HG02763 (cell line): ENCODE results near the gene WDR54.
"Not testable (repeated sequence)": the region's sequence is repeated elsewhere in the genome, so short reads cannot be mapped to it uniquely, and the experiment has no call there.

Source experiments
- ATAC-seq: cut with Tn5 transposase; IDR thresholded peaks from one replicate; pipeline ENCODE4 v1.9.1; 2021; ENCODE audit warnings: mild to moderate bottlenecking, moderate library complexity; ENCODE audit not compliant: unreplicated experiment

Gene WDR54

GRCh38 chr2:74427551-74427950 is 6.0 kb downstream of the WDR54 start:
- no peak for ATAC-seq

DNA sequence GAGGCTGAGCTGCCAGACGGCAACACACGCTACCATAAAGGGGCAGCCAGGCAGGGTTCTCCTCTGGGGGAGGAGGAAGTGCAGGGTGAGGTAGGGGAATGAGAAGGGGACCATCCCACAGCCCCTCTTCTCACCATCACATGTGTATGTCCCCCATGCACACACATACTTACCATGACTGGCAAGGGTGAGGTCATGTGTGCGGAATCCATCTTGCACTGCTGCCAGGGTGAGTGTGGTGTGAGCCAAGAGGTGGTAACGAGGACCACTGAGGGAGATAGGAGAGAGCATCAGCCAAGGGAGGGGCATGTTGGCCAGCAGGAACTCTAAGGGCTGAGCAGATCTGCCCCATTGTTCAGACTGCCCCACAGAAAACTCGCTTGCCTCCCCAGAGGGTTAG is 7.1 kb downstream of the WDR54 start:
- ATAC-seq = no peak

- ATAC-seq = no peak
These were observed 8.2 kb downstream of the WDR54 start for GRCh38 chr2:74429487-74430451.

DNA sequence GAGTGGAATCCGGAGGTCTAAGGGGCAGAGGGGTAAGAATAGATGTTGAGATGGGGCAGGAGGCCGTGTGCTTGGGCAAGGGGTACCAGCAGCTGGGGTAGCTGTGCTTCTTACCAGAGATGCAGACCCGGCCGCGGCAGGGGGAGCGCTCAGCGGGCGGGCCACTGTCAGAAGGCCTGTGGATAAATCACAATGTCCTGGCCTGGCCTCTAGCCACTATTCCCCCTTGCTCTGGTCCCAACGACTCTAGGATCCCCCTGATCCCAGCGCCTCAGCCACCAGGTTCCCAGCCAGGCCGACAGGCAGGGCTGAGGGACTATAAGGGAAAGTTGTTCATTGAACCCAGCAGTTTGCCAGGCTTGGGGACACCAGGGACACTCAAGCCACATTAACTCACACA is 9.0 kb downstream of the WDR54 start:
- ATAC-seq = no peak

DNA sequence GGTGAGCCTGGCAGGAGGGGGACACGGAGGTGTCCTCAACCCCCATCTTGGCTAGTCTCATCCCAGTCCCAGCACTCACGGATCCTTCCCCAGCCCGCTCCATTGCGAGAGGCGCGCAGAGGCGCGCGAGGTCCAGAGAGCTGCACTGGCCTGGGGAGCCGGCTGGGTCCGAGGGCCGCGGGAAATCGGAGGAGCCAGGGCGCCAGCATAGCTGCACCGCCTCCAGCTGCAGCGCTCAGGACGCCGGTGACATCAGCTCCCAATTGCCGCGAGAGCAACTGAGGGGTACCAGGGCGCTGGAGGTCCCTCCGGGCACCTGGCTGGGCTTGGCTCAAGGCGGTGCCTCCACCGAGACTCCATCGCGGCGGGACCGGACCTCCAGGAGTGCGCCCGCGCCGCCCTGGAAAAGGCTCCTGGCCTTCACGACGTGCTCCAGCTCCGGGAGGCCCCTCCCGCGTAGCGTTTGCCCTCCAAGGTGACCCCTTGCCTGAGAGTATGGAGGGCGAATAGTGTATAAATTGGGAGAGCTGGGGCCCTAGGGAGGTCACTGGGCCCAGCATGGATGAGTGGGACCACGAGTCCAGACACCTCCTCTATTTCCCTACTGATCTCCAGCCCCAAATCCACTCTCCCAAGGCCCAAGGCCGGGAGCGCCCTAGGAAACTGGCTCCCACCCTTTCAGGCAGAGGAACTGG is 14.7 kb downstream of the WDR54 start:
- no peak for ATAC-seq

DNA sequence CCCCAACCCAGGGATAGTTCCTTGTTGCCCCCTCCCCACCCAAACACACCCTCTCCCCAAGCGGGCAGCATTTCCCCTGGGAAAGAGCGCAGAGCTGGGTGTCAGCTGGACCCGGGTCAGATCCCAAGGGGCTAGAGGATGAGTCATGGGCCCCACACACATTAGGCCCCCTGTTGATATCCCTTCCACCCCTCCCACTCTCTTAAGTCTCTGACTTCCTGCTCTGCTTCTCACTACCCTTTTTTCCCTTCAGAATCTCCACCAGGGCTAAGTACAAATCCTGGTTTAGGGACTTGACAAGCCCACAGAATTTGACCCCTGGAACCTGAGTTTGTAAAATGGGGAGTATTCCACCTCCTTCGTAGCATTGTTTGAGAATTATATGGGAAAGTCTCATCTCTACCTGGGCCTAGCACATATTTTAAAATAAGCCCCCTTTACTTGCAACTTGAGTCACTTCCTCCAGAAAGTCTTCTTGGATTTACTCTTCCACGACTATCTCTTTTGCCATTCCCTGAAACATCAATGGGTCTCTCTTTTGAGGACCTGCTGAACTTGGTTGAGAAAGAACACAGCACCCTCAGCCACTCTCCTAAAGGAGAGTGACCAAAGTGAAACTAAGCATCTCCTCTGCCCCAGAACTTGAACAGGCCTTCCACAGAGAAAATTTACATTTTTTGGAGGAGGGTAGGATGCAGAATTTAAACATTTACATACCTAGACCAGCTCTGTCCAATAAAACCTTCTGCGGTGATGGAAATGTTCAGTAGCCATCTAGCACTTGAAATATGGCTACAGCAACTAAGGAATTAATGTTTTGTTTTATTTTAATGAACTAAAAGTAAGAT is 15.5 kb downstream of the WDR54 start:
- ATAC-seq = no peak

DNA sequence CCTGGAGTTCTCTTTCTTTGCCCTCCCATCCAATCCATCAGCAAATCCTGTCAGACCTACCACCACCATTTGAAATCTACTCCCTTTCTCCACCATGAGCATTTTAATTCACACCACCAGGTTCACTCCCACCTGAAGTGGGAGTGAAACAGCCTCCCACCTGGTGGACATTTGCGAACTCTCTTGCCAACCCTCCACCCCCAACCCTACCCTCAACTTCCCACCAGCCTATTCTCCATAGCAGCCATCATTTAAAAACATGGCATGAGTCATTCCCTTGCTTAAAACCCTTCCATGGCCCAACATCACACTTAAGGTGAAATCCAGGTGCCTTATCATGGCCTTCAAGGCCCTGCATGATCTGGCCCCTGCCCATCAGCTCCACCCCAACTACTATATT is 16.7 kb downstream of the WDR54 start:
- no peak for ATAC-seq

DNA sequence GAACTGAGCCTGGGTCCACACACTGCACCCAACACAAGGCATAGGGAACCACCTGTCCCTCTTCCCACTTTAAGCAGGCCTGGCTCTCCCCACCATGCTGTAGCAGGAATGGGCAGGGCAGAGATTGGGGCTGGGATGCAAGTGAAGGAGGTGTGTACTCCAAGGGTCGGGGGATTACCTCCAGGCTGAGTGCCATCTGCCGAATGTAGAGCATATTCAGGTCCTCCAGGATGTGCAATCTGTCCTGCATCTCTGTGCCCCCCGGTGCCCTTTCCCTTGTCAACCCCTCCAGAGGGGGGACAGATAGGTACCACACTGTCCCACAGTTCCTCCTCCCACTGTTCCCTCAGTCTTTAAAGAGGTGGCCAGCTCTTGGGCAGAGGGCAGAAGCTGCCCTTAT is 17.8 kb downstream of the WDR54 start:
- ATAC-seq = no peak

DNA sequence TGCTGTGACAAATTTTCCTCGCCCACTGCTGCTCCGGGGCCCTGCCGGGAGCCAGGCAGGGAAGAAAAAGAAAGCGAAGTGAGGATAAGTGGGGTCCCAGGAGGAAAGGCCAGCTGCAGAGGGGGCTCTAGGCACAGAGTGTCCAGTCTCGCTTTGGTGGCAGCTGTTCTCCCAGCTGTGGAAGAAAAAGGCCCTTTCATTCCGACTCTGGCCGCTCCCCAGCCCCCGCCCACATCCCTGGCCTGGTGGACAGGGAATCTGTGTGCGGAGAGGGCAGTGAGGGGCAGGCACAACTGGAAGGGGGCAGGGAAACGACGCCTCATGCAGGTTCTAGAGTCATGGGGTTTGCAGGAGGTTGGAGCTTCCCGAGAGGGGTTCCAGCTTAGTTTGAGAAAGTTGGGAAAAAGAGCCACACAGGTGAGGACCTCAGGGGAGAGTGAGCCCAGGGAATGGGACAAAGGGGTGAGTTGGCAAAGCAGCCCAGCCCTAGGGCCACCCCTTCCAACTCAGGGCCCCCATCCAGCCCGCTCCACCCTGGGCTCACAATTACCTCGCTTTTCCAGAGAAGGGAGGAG is 18.4 kb downstream of the WDR54 start:
- no peak for ATAC-seq

GRCh38 chr2:74440378-74441169 is 19.0 kb downstream of the WDR54 start:
- peak; percentile 88 for ATAC-seq

- no peak for ATAC-seq
These were observed 19.7 kb downstream of the WDR54 start for GRCh38 chr2:74441170-74441689.

DNA sequence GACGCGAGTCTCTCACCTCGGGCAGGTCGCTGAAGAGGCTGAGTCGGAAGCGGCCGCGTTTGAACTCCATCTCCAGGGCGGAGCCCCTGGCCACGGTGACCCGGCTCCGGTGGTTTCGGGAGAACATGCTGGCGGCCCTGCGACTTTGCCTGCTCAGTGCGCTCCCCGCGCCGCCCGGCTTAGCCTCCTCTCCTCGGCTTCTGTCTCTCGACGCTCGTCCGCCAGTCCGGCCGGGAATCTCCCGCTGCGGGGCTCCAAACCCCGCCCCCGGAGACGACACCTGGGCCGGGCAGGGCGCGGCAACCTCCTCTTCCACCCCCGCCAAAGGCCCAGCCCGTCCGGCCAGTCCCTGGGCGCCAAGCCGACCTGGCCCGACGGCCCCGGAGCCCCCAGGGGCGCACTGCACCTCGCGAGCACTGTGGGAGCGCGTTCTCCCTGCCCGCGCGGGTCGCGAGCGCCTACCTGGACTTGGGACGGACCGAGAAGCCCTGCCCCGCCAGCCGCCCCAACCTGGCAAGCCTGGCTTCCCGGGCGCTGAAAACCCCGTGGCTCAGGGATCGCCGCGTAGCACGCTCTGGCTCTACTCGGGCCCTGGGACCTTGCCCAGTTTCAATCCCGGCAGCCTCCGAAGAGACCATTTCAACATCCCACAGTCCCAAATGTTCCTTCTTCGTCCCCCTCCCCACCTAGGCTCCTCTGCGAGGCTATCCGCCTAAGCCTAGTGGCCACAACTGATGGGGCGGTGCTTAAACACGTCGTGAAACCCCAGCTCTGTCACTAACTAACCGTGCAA is 20.4 kb downstream of the WDR54 start, which contains the start of gene RTKN:
Gene RTKN (minus strand): TSS at position 248 of the 793 bp plus-strand sequence. CDS start 121 bp downstream, at position 127.
- no peak for ATAC-seq

DNA sequence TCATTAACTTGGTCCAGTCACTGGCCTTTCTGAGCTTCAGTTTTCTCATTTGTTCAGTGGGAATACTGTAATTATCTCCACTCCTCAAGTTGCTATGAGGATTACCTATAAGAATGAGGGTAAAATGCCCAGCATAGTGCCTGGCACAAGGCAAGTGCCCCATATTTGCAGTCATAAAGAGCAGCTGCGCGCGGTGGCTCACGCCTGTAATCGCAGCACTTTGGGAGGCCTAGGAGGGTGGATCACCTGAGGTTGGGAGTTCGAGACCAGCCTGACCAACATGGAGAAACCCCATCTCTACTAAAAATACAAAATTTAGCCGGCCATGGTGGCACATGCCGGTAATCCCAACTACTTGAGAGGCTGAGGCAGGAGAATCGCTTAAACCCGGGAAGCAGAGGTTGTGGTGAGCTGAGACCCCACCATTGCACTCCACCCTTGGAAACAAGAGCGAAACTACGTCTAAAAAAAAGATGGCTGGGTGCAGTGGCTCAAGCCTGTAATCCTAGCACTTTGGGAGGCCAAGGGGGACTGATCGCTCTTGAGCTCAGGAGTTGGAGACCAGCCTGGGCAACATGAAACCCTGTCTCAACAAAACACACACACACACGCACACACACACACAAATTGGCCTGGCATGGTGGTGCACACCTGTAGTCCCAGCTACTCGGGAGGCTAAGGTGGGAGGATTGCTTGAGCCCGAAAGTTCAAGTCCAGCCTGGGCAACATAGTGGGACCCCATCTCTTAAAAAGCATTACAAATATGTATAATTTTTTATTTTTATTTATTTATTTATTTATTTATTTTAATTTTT is 21.2 kb downstream of the WDR54 start:
- not testable (repeated sequence) for ATAC-seq

GRCh38 chr2:74444498-74445318 is 23.2 kb downstream of the WDR54 start:
- ATAC-seq = no peak

DNA sequence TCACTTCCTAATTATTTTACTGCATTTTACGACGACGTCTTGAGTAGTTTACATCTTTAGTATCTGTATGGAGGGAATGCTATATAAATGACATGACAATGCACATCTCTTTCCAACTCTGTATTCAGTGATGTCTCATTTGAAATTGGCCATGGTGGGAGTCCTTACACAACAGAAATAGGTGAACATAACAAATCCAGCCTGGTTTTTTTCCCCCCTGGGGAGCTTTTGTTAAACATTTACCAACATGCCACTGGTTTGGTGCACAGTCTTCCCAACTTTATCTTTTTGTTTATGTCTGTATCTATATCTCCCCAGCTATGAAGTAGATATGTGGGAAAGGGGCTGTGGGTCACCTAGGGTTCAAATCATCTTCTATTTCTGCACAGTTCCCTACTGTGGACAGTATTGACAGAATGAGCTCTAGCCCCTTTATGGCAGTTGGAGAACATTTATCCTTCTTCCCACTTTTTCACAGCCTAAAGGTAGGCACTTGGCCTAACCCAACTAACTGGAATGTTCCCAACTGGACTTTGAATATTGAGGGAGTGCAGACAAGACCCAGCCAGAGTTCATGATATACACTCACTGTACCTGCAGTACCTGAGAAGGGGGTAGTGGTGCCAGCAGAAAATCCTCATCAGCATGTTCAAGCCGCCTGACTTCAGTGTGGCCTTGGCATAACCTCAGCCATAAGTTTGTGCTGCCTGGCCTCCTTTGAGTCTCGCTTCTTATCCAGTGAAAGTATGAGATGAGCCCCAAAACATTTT is 25.9 kb downstream of the WDR54 start:
- no peak for ATAC-seq

DNA sequence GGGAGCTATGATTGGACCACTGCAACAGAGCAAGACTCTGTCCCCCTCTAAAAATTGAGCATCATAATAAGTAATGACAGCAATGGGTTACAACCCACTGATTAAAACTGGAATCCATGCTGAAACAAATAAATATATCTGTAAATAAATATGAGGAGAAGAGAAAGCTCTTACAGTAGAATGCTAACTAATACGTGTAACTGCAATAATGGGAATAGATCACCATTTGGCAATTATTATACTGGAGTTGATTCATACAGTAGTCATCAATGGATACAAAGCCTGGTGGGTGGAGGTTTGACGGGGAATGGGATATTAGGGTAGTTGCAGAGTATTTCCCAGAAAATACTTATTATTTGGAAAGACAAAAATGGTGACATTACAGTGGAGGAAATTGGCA is 27.2 kb downstream of the WDR54 start:
- ATAC-seq = no peak
